Ovary (tissue), 3 donors: Measurements from ENCODE around the gene RALGPS1.

ENCODE experiments used
- POLR2A ChIP-seq: fragments of 450-650 bp; IDR thresholded peaks from one replicate; pipeline ENCODE4 v1.6.1; 2017; ENCODE audit warnings: antibody characterized with exemption, mild to moderate bottlenecking, moderate library complexity
- TF ChIP-seq, protein P1 (sequence below), 3 donors: fragments of 450-650 bp in 2 of 3; fragments of 200-600 bp in 1 of 3; IDR thresholded peaks; one replicate each; pipeline versions ENCODE4 v1.5.1 to v1.8.0; 2016 to 2022; ENCODE audit warnings: antibody characterized with exemption in 3 of 3, mild to moderate bottlenecking in 1 of 3
- donor health status: DM: no; HTN: no; CAD: no.

DNA sequence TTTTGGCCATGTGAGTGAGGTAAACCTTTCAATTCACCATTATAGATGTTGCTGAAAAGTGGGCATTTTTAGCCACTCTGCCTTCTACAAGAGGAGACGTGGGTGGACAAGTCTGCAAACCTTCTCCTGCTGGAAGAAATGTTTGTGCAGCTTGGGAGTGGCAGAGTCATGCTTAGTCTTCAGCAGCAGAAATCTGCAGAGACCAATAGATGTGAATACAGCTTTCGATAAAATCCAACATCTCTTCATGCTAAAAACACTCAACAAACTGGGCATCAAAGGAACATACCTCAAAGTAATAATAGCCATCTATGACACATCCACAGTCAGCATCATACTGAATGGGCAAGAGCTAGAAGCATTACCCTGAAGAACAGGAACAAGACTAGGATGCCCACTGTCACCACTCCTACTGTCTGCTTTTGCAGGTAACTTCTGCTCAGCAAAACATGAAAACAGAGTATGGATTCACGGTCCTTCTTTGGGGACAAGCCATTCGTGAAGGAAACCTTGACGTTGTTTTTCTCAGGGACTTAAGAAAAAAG lies 91.3 kb downstream of the RALGPS1 start:
- TF ChIP-seq POLR2A, result no peak
- TF ChIP-seq, protein P1, sequence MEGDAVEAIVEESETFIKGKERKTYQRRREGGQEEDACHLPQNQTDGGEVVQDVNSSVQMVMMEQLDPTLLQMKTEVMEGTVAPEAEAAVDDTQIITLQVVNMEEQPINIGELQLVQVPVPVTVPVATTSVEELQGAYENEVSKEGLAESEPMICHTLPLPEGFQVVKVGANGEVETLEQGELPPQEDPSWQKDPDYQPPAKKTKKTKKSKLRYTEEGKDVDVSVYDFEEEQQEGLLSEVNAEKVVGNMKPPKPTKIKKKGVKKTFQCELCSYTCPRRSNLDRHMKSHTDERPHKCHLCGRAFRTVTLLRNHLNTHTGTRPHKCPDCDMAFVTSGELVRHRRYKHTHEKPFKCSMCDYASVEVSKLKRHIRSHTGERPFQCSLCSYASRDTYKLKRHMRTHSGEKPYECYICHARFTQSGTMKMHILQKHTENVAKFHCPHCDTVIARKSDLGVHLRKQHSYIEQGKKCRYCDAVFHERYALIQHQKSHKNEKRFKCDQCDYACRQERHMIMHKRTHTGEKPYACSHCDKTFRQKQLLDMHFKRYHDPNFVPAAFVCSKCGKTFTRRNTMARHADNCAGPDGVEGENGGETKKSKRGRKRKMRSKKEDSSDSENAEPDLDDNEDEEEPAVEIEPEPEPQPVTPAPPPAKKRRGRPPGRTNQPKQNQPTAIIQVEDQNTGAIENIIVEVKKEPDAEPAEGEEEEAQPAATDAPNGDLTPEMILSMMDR (IDR thresholded peaks at IDR 0.05), result no peak
